GM18519 (cell line): Measurements from ENCODE around the gene C13orf42.

Experiments used
- ATAC-seq: cut with Tn5 transposase; IDR thresholded peaks from one replicate; pipeline ENCODE4 v1.9.1; 2021; ENCODE audit warnings: mild to moderate bottlenecking, moderate library complexity; ENCODE audit not compliant: unreplicated experiment, low FRiP score

C13orf42 gene

GRCh38 chr13:51111174-51111573, at the start of gene C13orf42:
C13orf42 (minus strand) TSS chr13:51111274; CDS start chr13:51111209, 65 bp downstream.
- no peak for ATAC-seq

GRCh38 chr13:51158880-51159518, 47.9 kb upstream of the C13orf42 start:
- no peak for ATAC-seq

- ATAC-seq, result no peak
Measured at GRCh38 chr13:51158365-51158764, 47.3 kb upstream of the C13orf42 start.

GRCh38 chr13:51156648-51157047, 45.6 kb upstream of the C13orf42 start:
- ATAC-seq, result no peak

- no peak for ATAC-seq
Measured at GRCh38 chr13:51155776-51156515, 44.9 kb upstream of the C13orf42 start.

- no peak for ATAC-seq
Measured at GRCh38 chr13:51155161-51155560, 44.1 kb upstream of the C13orf42 start.

GRCh38 chr13:51154029-51154555, 43.0 kb upstream of the C13orf42 start:
- no peak for ATAC-seq

GRCh38 chr13:51153527-51153926, 42.5 kb upstream of the C13orf42 start:
- ATAC-seq, result no peak

- no peak for ATAC-seq
Measured at GRCh38 chr13:51152701-51153100, 41.6 kb upstream of the C13orf42 start.

GRCh38 chr13:51151463-51151862, 40.4 kb upstream of the C13orf42 start:
- no peak for ATAC-seq

- ATAC-seq, result no peak
Measured at GRCh38 chr13:51148952-51149573, 38.0 kb upstream of the C13orf42 start.

GRCh38 chr13:51148223-51148951, 37.3 kb upstream of the C13orf42 start:
- no peak for ATAC-seq

- ATAC-seq, result no peak
Measured at GRCh38 chr13:51147732-51148131, 36.7 kb upstream of the C13orf42 start.

- ATAC-seq, result no peak
Measured at GRCh38 chr13:51146667-51147066, 35.6 kb upstream of the C13orf42 start.

- ATAC-seq, result no peak
Measured at GRCh38 chr13:51137250-51137649, 26.2 kb upstream of the C13orf42 start.

GRCh38 chr13:51136276-51136980, 25.4 kb upstream of the C13orf42 start:
- ATAC-seq, result no peak

GRCh38 chr13:51134763-51135365, 23.8 kb upstream of the C13orf42 start:
- no peak for ATAC-seq

- no peak for ATAC-seq
Measured at GRCh38 chr13:51130348-51130747, 19.3 kb upstream of the C13orf42 start.

GRCh38 chr13:51125495-51126226, 14.6 kb upstream of the C13orf42 start:
- peak; percentile 77 for ATAC-seq
